ENCODE measurements around the gene NACAD. TPM values are rescaled to one million over a fixed set of nuclear protein-coding genes. Genes with fewer than 3 reads are reported as not detected.

The NACAD gene
- total RNA-seq, 1 experiment from 2014 or later, result not detected

DNA sequence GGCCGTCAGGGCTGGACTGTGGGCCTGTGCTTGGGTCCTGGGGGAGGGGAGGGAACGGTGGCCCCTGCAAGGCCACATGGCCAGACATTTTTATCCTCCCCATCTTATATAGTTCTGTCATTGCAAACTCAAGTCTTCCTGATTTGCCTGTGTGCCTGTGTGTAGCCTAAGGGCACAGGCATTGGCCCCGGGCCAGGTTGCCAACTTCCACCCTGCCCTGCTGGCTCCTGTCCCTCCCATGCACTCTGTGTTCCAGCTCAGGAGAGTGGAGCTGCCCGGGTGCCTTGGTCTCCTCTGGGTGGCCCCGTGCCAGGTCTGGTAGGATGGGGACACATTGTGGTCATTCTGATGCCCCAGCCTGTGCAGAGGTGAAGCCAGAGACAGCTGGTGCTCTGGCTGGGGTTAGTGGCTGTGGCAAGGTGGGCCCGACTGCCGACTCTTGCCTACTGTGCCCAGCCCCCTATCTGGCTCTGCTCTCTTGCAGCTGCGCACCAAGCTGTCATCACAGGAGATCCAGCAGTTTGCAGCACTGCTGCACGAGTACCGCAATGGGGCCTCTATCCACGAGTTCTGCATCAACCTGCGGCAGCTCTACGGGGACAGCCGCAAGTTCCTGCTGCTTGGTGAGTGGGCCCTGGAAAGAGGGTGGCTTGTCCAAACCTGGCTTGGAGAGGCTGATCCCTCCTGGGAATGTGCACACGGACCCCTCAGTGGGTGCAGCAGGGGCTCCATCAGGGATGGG, 14.8 kb downstream of the NACAD start:
- DNase-seq, result no peak
- peaks cover 2% of the 10 kb centered on the region; the same call in 1 of the 2 replicates for H3K36me3 ChIP-seq
- no peak overlapping the region for H3K4me3 ChIP-seq
- H3K27me3 ChIP-seq, result no peaks in the 10 kb centered on the region
- no peaks in the 10 kb centered on the region for H3K9me3 ChIP-seq

- Histone ChIP-seq H3K36me3 (peaks cover 8% of the 10 kb centered on the region), H3K27me3 (no peaks in the 10 kb centered on the region), H3K4me3 (no peak overlapping the region), H3K9me3 (no peaks in the 10 kb centered on the region)
- no peak for DNase-seq
Observed at GRCh38 chr7:45073031-45073785, 15.6 kb downstream of the NACAD start.

DNA sequence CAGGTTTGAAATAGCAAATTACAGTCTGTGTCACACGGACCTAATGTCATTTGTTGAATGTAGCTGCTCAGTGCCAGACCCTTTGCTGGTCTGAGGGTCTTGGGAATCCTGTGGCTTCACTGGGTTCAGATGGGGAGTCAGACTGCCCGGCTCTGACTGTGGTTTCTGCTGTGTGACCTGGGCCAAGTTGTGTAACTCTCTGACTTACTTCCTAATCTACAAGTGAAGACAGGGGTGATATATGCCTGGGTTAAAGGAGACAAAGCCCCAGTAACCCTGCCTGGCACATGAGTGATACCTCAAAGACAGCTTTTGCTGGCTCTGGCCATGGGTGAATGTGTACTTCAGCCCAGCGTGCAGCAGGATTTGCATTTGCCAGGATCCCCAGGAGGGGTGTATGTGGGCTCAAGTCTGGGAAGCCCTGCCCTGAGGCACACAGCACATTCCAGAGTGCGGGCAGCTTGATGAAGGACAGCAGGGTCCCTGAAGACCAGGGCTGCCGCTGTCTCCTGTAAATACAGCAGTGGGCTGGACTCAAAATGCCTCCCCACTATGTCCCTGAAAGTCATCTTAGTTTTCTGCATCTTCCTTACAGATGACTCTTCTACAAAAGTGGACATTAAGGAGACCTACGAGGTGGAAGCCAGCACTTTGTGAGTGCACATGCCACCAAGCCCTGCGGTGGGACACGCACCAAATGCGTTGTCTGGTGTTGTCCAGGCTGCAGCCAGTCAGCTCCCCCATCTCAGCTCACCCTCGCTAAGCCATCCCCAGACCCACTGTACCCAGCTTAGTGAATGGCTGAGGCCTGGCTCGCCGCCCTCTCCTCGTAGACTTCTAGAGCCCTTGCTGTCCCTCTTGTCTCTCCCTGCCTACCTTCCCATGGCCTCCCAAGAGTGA, 16.4 kb downstream of the NACAD start:
- H3K4me3 ChIP-seq, result no peak overlapping the region
- no peak for DNase-seq
- H3K27me3 ChIP-seq, result no peaks in the 10 kb centered on the region
- H3K36me3 ChIP-seq, result peaks cover 12% of the 10 kb centered on the region
- no peaks in the 10 kb centered on the region for H3K9me3 ChIP-seq

DNA sequence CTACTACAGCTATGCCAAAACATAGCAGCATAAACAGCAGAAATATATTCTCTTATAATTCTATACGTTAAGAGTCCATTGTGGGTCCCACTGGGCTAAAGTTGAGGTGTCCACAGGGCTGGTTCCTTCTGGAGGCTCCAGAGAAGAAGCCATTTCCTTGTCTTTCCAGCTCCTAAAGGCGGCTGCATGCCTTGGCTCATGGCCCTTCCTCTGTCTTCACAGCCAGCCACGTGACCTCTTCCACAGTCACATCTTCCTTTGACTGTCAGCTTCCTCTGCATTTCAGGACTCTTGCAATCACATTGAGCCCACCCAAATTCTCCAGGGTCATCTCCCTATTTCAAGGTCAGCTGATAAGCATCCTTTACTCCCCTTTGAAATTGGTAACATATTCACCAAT, 17.2 kb downstream of the NACAD start:
- Histone ChIP-seq H3K9me3 (no peaks in the 10 kb centered on the region), H3K27me3 (no peaks in the 10 kb centered on the region), H3K4me3 (no peak overlapping the region), H3K36me3 (peaks cover 12% of the 10 kb centered on the region)
- no peak for DNase-seq

- H3K27me3 ChIP-seq, result no peaks in the 10 kb centered on the region
- no peak overlapping the region for H3K4me3 ChIP-seq
- peaks cover 14% of the 10 kb centered on the region for H3K36me3 ChIP-seq
- DNase-seq, result no peak
- no peaks in the 10 kb centered on the region for H3K9me3 ChIP-seq
Observed at GRCh38 chr7:45070254-45070642, 18.5 kb downstream of the NACAD start.

- Histone ChIP-seq H3K36me3 (peaks cover 14% of the 10 kb centered on the region), H3K4me3 (no peak overlapping the region), H3K9me3 (no peaks in the 10 kb centered on the region), H3K27me3 (no peaks in the 10 kb centered on the region)
- DNase-seq, result no peak
Observed at GRCh38 chr7:45069444-45070253, 19.1 kb downstream of the NACAD start.

DNA sequence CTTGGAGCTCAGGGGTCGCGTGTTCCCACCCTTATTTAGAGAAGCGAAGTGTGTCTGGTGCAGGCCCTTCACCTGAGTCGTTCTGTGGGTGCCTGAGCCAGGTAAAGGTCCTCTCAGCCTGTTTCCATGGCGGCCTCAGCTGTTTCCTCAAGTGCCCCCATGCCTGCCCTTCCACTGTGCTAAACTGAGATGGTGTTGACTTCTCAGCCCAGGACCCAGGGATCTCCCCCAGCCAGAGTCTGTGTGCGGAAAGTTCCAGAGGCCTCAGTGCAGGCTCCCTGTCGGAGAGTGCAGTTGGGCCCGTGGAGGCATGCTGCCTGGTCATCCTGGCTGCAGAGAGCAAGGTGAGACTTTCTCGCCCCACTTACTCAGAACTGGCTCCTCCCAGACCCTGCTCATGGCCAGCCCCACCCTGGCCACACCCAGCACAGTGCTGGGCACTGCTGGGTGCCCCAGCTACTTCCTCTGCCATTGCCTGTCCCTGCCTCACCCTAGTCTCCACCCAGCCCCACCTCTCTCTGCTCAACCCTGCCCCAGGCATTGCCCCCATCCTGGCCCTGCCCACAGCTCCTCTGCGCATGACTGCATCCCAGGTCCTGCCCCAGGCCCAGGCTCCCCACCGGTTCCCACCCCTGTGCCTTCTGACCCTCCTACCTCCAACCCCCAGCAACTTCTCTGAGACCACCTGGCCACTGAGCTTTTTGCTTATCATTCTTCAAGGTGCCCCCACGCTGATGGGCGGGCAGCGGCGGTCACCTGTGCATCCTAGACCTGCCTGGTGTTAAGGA, 20.3 kb downstream of the NACAD start:
- Histone ChIP-seq H3K9me3 (no peaks in the 10 kb centered on the region), H3K27me3 (no peaks in the 10 kb centered on the region), H3K36me3 (peaks cover 20% of the 10 kb centered on the region), H3K4me3 (no peak overlapping the region)
- DNase-seq, result no peak

GRCh38 chr7:45067582-45067981, 21.2 kb downstream of the NACAD start:
- no peaks in the 10 kb centered on the region for H3K9me3 ChIP-seq
- DNase-seq, result no peak
- no peak overlapping the region for H3K4me3 ChIP-seq
- peaks cover 21% of the 10 kb centered on the region for H3K36me3 ChIP-seq
- no peaks in the 10 kb centered on the region for H3K27me3 ChIP-seq

DNA sequence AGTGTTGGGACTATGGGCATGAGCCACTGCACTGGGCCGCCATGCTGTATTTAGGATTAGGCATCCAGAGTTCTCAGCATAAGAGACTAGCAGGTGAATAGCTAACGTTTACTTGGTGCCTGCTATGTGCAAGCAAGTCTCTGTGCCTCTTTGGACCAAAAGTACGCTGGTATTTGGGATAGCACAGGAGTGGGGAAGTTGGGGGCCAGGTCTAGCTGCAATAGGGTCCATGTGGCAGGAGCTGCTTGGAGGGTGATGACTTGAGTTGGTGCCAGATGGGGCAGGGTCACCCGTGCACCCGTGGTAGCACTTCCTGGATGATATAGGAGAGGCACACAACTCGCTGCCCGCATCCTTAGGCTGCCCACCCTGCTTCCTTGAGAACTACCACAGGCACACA, 22.4 kb downstream of the NACAD start:
- peaks cover 21% of the 10 kb centered on the region for H3K36me3 ChIP-seq
- no peak for DNase-seq
- no peaks in the 10 kb centered on the region for H3K27me3 ChIP-seq
- no peaks in the 10 kb centered on the region for H3K9me3 ChIP-seq
- H3K4me3 ChIP-seq, result no peak overlapping the region

DNA sequence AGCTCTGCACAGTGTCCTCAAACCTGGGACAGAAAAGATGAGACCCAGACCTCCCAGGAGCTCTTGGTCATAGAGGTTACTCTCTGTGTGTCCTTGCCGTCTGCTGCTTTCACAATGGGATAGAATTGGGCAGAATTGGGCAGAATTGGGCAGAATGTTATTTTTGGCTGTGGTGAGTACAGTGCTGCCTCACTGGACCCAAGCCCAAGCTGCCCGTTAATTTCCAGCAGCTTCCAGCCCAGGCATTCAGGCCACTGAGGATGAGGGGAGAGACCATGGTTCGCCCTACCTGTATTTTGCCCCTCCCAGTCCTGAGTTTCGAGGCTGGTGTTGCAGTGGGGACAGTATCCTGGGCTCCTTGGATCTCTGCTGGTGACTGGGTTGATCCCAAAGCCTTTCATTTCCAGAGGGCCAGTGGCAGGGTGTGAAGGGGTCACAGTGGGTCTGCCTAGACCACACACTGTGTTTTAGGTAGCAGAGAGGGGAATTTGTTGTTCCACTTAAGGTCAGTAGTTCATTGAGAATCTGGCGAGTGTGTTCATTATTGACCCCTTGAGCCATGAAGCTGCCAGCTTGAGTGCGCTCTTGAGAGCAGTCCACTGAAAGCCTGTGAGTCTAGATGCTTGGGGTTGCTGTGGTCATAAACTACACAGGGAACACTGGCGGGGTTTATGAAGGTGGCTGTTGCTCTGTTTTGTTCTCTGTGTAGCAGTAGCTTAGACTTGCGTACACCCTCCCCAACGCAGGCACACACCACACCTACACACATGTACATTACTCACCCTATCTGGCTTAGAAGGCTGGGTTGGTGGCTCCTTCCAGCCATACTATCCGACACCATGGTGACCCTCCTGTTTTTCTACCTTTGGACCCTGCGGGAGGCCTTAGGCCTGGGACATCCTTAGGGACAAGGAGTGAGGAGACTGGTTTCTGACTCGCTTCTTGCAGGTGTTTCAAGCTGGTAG, 23.5 kb downstream of the NACAD start:
- Histone ChIP-seq H3K27me3 (no peaks in the 10 kb centered on the region), H3K9me3 (no peaks in the 10 kb centered on the region), H3K36me3 (peaks cover 23% of the 10 kb centered on the region), H3K4me3 (no peak overlapping the region)
- DNase-seq, result no peak

DNA sequence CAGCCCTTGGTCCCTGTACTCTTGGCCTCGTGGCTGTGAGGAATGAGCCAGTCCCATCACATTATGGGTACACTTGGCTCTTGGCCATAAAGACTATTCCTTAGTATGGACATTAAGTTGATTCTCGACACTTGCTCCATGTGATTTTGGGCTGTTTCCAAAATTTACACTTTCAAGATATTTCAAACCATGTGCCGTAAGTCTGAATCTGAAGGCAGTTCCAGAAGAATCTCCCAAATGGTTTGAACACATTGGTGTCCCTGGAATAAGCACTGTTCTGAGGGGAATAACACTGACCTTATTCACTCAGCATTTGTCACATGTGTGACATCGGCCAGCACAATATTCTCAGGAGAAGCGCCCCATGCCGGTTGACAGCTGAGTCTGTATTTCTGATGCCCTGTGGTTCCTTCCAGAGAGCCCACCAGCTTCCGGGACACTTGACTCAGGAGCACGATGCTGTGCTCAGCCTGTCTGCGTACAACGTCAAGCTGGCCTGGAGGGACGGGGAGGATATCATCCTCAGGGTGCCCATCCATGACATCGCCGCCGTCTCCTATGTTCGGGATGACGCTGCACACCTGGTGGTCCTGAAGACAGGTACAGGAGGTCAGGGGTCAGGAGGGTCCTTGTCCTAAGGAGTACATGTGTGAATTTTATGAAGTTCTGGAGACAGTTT, 24.6 kb downstream of the NACAD start:
- no peak overlapping the region for H3K4me3 ChIP-seq
- H3K36me3 ChIP-seq, result peaks cover 22% of the 10 kb centered on the region
- DNase-seq, result no peak
- no peaks in the 10 kb centered on the region for H3K27me3 ChIP-seq
- H3K9me3 ChIP-seq, result no peaks in the 10 kb centered on the region

DNA sequence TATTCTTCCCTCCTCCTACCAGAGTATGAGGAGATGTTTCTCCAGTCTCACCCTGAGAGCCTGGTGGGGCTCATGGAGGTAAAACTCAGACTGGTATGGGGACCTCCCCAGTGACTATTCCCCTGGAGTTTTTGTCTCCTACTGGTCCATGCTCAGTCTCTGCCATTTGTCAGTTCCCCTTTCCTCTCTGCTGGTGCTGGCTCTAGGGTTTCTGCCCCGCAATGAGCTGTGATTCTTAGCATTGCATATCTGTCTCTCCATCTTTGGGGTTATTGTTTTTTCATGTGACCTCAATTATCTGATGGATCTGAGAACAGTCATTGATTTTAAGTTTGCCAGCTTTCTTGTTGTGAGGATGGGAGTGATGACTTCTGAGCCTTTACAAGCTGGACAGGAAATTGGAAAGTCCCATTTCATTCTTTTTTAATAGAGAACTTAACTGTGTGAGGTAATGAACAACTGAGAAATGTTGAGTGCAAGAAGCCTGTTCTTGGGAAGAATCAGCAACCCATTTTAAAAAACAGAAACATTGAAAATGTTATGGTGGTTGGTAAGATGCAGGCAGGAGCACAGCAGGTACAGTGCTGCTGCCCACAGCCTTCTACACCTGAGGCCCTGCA, 26.9 kb downstream of the NACAD start:
- Histone ChIP-seq H3K27me3 (no peaks in the 10 kb centered on the region), H3K9me3 (no peaks in the 10 kb centered on the region), H3K4me3 (no peak overlapping the region), H3K36me3 (peaks cover 13% of the 10 kb centered on the region)
- no peak for DNase-seq

DNA sequence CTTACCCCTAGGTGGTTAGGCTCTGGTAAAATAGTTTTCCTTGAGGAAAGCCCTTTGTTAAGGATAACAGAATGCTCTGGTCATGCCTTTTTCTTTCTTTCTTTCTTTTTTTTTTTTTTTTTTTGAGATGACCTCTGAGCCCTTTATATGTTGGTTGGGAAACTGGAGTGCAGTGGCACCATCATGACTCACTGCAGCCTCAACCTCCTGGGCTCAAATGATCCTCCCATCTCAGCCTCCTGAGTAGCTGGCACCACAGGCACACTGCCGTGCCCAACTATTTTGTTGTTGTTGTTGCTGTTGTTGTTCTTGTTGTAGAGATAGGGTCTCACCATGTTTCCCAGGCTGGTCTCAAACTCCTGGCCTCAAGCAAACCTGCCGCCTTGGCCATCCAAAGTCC, 27.4 kb downstream of the NACAD start:
- Histone ChIP-seq H3K27me3 (no peaks in the 10 kb centered on the region), H3K36me3 (peaks cover 13% of the 10 kb centered on the region), H3K4me3 (no peak overlapping the region), H3K9me3 (no peaks in the 10 kb centered on the region)
- no peak for DNase-seq

- peaks cover 11% of the 10 kb centered on the region for H3K36me3 ChIP-seq
- no peak for DNase-seq
- no peaks in the 10 kb centered on the region for H3K9me3 ChIP-seq
- H3K4me3 ChIP-seq, result no peak overlapping the region
- no peaks in the 10 kb centered on the region for H3K27me3 ChIP-seq
Observed at GRCh38 chr7:45060295-45060694, 28.5 kb downstream of the NACAD start.

Measured in MG63 (cell line).